SK-N-SH (cell line): ENCODE measurements around the gene TET1. TPM values are rescaled to one million over a fixed set of nuclear protein-coding genes. Genes with fewer than 3 reads are reported as not detected.
"Not testable (repeated sequence)": the region's sequence is repeated elsewhere in the genome, so short reads cannot be mapped to it uniquely, and the experiment has no call there.

Source experiments
- CTCF ChIA-PET: fragments of 300-600, 350-600 bp; formaldehyde crosslinking; extraction: SDS; loops from one replicate; lab custom pipeline; 2021; lab: Yijun Ruan, JAX
- POLR2A ChIA-PET: fragments of 350-600 bp; sonication (Branson Sonifier 250); formaldehyde crosslinking; extraction: SDS; loops from one replicate; lab custom pipeline; 2020; ENCODE audit warnings: antibody characterized with exemption, inconsistent platforms; lab: Yijun Ruan, JAX
- DNase-seq: peaks from one replicate; pipeline ENCODE4 v3.0.0; 2012
- H2AFZ ChIP-seq: fragments of 200-600 bp; sonication (generic); 2 replicates; pipeline ENCODE4 v1.8.1; 2016; ENCODE audit warnings: antibody characterized with exemption, mild to moderate bottlenecking, low read depth
- H3F3A ChIP-seq: fragments of 200-600 bp; sonication (generic); replicated peaks from 2 replicates; pipeline ENCODE3; 2016; ENCODE audit warnings: antibody characterized with exemption, mild to moderate bottlenecking; ENCODE audit not compliant: insufficient read depth
- H3K27ac ChIP-seq, 2 experiments: fragments of 200-500 bp in 1 of 2; fragments of 200-600 bp in 1 of 2; sonication (Bioruptor generic) in 1 of 2; sonication (generic), shearing (Covaris generic) in 1 of 2; 2 replicates each; pipeline versions ENCODE4 v1.5.1 to v1.6.1; 2014 to 2016; ENCODE audit warnings: low read depth in 2 of 2, inconsistent platforms in 1 of 2, low read length in 1 of 2, mild to moderate bottlenecking in 1 of 2, mixed read lengths in 1 of 2
- H3K27me3 ChIP-seq: fragments of 200-600 bp; sonication (generic), shearing (Covaris generic); 2 replicates; pipeline ENCODE4 v1.6.1; 2016; ENCODE audit warnings: mixed run types; ENCODE audit not compliant: insufficient read depth
- H3K36me3 ChIP-seq, 2 experiments: fragments of 200-500 bp in 1 of 2; fragments of 200-600 bp in 1 of 2; sonication (Bioruptor generic) in 1 of 2; sonication (generic) in 1 of 2; replicated peaks in 1 of 2; 2 replicates each; pipeline versions ENCODE3 to v1.5.1; 2014 to 2016; ENCODE audit warnings: low read length in 1 of 2, mild to moderate bottlenecking in 1 of 2; ENCODE audit not compliant: insufficient read depth in 2 of 2, control insufficient read depth in 1 of 2
- H3K4me1 ChIP-seq, 2 experiments: fragments of 200-500 bp in 1 of 2; fragments of 200-600 bp in 1 of 2; sonication (Bioruptor generic) in 1 of 2; sonication (generic), shearing (Covaris generic) in 1 of 2; 2 replicates each; pipeline versions ENCODE4 v1.5.1 to v1.6.1; 2014 to 2016; ENCODE audit warnings: low read depth in 1 of 2, low read length in 1 of 2, mixed run types in 1 of 2; ENCODE audit not compliant: insufficient read depth in 2 of 2, control insufficient read depth in 1 of 2
- H3K4me2 ChIP-seq: fragments of 200-600 bp; sonication (generic), shearing (Covaris generic); 2 replicates; pipeline ENCODE4 v1.6.1; 2017; ENCODE audit warnings: mixed run types
- H3K4me3 ChIP-seq, 2 experiments: fragments of 200-500 bp in 1 of 2; fragments of 200-600 bp in 1 of 2; sonication (Bioruptor generic) in 1 of 2; sonication (generic), shearing (Covaris generic) in 1 of 2; 2 replicates each; pipeline versions ENCODE4 v1.5.1 to v1.8.1; 2014 to 2016; ENCODE audit warnings: low read depth in 2 of 2, inconsistent platforms in 1 of 2, low read length in 1 of 2, mild to moderate bottlenecking in 1 of 2, mixed read lengths in 1 of 2, moderate library complexity in 1 of 2
- H3K79me2 ChIP-seq: fragments of 200-600 bp; sonication (generic); 2 replicates; pipeline ENCODE4 v1.8.1; 2017; ENCODE audit warnings: mild to moderate bottlenecking; ENCODE audit not compliant: insufficient read depth
- H3K9ac ChIP-seq: fragments of 200-600 bp; sonication (generic); 2 replicates; pipeline ENCODE4 v1.6.1; 2017; ENCODE audit warnings: mixed run types
- H3K9me2 ChIP-seq: fragments of 200-600 bp; sonication (generic); 2 replicates; pipeline ENCODE4 v1.6.1; 2017; ENCODE audit warnings: mixed run types
- H3K9me3 ChIP-seq: fragments of 200-600 bp; sonication (generic); 2 replicates; pipeline ENCODE4 v1.6.1; 2017; ENCODE audit warnings: mixed run types, mild to moderate bottlenecking, moderate library complexity
- H4K20me1 ChIP-seq: fragments of 200-600 bp; sonication (generic); 2 replicates; pipeline ENCODE4 v1.6.1; 2017; ENCODE audit warnings: mild to moderate bottlenecking, mixed run types; ENCODE audit not compliant: insufficient read depth
- ELF1 ChIP-seq: IDR thresholded peaks from 2 replicates; pipeline ENCODE4 v1.4.0; 2012
- EP300 ChIP-seq, 2 experiments: IDR thresholded peaks; 2 replicates each; pipeline versions ENCODE4 v1.4.0 to v1.6.1; 2012; ENCODE audit warnings: borderline replicate concordance in 1 of 2, low read depth in 1 of 2, low read length in 1 of 2
- EZH2phosphoT487 ChIP-seq: fragments of 200-600 bp; sonication (generic); IDR thresholded peaks from 2 replicates; pipeline ENCODE4 v1.6.1; 2017; ENCODE audit warnings: low read depth, mixed run types, mild to moderate bottlenecking, antibody characterized with exemption, moderate library complexity, borderline replicate concordance
- FOXM1 ChIP-seq: IDR thresholded peaks from 2 replicates; pipeline ENCODE4 v1.4.0; 2012; ENCODE audit warnings: low read depth, mild to moderate bottlenecking
- GABPA ChIP-seq: IDR thresholded peaks from 2 replicates; pipeline ENCODE4 v1.4.0; 2012; ENCODE audit warnings: low read depth, mild to moderate bottlenecking
- GATA2 ChIP-seq: sonication (generic); formaldehyde crosslinking; IDR thresholded peaks from 2 replicates; pipeline ENCODE4 v1.5.0; 2020; ENCODE audit warnings: mild to moderate bottlenecking, missing genetic modification reagents
- MXI1 ChIP-seq: IDR thresholded peaks from 2 replicates; pipeline ENCODE4 v1.6.1; 2012; ENCODE audit warnings: mild to moderate bottlenecking, low read depth, low read length, improper control_type of control experiment
- NRF1 ChIP-seq: IDR thresholded peaks from 2 replicates; pipeline ENCODE4 v1.6.1; 2012; ENCODE audit warnings: low read depth, mild to moderate bottlenecking, low read length
- RAD21 ChIP-seq: IDR thresholded peaks from 2 replicates; pipeline ENCODE4 v1.6.1; 2012; ENCODE audit warnings: mild to moderate bottlenecking, low read length
- RCOR1 ChIP-seq: fragments of 150-350 bp; IDR thresholded peaks from 2 replicates; pipeline ENCODE4 v1.6.1; 2017; ENCODE audit warnings: antibody characterized with exemption, low read length
- SIN3A ChIP-seq: IDR thresholded peaks from 2 replicates; pipeline ENCODE4 v1.6.1; 2012; ENCODE audit warnings: low read depth, mild to moderate bottlenecking, low read length, moderate library complexity, borderline replicate concordance
- TCF12 ChIP-seq: IDR thresholded peaks from 2 replicates; pipeline ENCODE4 v1.4.0; 2012
- WGBS: methylation state at CpG from one replicate; pipeline ENCODE4 v1.1.6; 2017; ENCODE audit warnings: low lambda C conversion rate; 5-methylcytosine and 5-hydroxymethylcytosine counted together
- polyA plus RNA-seq, 3 experiments: library from polyadenylated mRNA; depleted of rRNA; stranded (reverse); fragments of >200 nt; gene quantifications; 2 replicates each; pipeline ENCODE4 v1.2.3, GENCODE V29; 2012
- TF ChIP-seq, protein P1 (sequence below): IDR thresholded peaks from 2 replicates; pipeline ENCODE4 v1.4.0; 2012; ENCODE audit warnings: low read depth, borderline replicate concordance
- TF ChIP-seq, protein P2 (sequence below): IDR thresholded peaks from 2 replicates; pipeline ENCODE4 v1.4.0; 2012; ENCODE audit warnings: low read depth, borderline replicate concordance
- TF ChIP-seq, protein P3 (sequence below): fragments of 200-600 bp; sonication (generic); IDR thresholded peaks from 2 replicates; pipeline ENCODE4 v1.6.1; 2017; ENCODE audit warnings: antibody characterized with exemption, mild to moderate bottlenecking, moderate library complexity
- TF ChIP-seq, protein P4 (sequence below): IDR thresholded peaks from 2 replicates; pipeline ENCODE4; 2012
- TF ChIP-seq, protein P5 (sequence below): IDR thresholded peaks from 2 replicates; pipeline ENCODE4 v1.4.0; 2012; ENCODE audit warnings: low read depth
- TF ChIP-seq, protein P6 (sequence below): fragments of 150-350 bp; IDR thresholded peaks from 2 replicates; pipeline ENCODE4 v1.6.1; 2016; ENCODE audit warnings: mild to moderate bottlenecking, low read depth, low read length
- TF ChIP-seq, protein P7 (sequence below): fragments of 150-350 bp; IDR thresholded peaks from 2 replicates; pipeline ENCODE4 v1.6.1; 2017; ENCODE audit warnings: antibody characterized with exemption, low read length, low read depth, borderline replicate concordance

The TET1 gene
- polyA plus RNA-seq, 1 of the 3 experiments (the other 2 are of a cell fraction) = 0.38 TPM

DNA sequence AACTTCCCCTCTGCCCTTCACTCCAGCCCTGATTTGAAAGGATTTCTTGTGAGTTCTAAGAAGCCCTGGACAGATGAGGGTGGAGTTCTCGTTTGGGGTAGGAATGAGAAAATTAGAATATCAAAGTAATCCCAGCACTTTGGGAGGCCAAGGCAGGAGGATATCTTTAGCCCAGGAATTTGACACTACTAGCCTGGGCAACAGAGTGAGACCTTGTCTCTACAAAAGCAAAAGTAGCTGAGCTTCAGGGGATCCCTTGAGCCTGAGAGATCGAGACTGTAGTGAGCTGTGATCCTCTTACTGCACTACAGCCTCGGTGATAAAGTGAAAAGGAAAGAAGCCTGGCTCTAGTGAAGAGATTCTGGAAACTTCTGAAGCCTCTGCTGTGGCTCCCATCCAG lies 76.2 kb downstream of the TET1 start:
- Histone ChIP-seq H2AFZ (no peak overlapping the region), H3K36me3 (no peaks in the 10 kb centered on the region), H3K9ac (no peak overlapping the region), H3K27ac (no peak overlapping the region), H3K4me3 (no peak overlapping the region), H3K79me2 (peaks cover 10% of the 10 kb centered on the region; the same call in 1 of the 2 replicates), H3K4me1 (no peaks in the 10 kb centered on the region; a peak in 1 of 4 replicates)
- 91% methylated on average over 3 of the region's 3 CpGs for WGBS
- POLR2A ChIA-PET = no interaction called here
- CTCF ChIA-PET = no interaction called here
- TF ChIP-seq EZH2phosphoT487 (no peak), EP300 (IDR thresholded peaks at IDR 0.05; ENCODE audit: borderline replicate concordance in 1 of 2, low read depth in 1 of 2, low read length in 1 of 2) (no peak), GABPA (no peak), GATA2 (CRISPR knock-in tag) (no peak), RAD21 (no peak), SIN3A (no peak), FOXM1 (no peak), NRF1 (no peak), TCF12 (no peak), ELF1 (no peak), MXI1 (no peak), RCOR1 (no peak)
- TF ChIP-seq, protein P1, sequence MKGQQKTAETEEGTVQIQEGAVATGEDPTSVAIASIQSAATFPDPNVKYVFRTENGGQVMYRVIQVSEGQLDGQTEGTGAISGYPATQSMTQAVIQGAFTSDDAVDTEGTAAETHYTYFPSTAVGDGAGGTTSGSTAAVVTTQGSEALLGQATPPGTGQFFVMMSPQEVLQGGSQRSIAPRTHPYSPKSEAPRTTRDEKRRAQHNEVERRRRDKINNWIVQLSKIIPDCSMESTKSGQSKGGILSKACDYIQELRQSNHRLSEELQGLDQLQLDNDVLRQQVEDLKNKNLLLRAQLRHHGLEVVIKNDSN = no peak
- TF ChIP-seq, protein P2, sequence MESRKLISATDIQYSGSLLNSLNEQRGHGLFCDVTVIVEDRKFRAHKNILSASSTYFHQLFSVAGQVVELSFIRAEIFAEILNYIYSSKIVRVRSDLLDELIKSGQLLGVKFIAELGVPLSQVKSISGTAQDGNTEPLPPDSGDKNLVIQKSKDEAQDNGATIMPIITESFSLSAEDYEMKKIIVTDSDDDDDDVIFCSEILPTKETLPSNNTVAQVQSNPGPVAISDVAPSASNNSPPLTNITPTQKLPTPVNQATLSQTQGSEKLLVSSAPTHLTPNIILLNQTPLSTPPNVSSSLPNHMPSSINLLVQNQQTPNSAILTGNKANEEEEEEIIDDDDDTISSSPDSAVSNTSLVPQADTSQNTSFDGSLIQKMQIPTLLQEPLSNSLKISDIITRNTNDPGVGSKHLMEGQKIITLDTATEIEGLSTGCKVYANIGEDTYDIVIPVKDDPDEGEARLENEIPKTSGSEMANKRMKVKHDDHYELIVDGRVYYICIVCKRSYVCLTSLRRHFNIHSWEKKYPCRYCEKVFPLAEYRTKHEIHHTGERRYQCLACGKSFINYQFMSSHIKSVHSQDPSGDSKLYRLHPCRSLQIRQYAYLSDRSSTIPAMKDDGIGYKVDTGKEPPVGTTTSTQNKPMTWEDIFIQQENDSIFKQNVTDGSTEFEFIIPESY = no peak
- TF ChIP-seq, protein P3, sequence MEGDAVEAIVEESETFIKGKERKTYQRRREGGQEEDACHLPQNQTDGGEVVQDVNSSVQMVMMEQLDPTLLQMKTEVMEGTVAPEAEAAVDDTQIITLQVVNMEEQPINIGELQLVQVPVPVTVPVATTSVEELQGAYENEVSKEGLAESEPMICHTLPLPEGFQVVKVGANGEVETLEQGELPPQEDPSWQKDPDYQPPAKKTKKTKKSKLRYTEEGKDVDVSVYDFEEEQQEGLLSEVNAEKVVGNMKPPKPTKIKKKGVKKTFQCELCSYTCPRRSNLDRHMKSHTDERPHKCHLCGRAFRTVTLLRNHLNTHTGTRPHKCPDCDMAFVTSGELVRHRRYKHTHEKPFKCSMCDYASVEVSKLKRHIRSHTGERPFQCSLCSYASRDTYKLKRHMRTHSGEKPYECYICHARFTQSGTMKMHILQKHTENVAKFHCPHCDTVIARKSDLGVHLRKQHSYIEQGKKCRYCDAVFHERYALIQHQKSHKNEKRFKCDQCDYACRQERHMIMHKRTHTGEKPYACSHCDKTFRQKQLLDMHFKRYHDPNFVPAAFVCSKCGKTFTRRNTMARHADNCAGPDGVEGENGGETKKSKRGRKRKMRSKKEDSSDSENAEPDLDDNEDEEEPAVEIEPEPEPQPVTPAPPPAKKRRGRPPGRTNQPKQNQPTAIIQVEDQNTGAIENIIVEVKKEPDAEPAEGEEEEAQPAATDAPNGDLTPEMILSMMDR = no peak
- TF ChIP-seq, protein P4, sequence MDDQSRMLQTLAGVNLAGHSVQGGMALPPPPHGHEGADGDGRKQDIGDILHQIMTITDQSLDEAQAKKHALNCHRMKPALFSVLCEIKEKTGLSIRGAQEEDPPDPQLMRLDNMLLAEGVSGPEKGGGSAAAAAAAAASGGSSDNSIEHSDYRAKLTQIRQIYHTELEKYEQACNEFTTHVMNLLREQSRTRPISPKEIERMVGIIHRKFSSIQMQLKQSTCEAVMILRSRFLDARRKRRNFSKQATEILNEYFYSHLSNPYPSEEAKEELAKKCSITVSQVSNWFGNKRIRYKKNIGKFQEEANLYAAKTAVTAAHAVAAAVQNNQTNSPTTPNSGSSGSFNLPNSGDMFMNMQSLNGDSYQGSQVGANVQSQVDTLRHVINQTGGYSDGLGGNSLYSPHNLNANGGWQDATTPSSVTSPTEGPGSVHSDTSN = no peak
- TF ChIP-seq, protein P5, sequence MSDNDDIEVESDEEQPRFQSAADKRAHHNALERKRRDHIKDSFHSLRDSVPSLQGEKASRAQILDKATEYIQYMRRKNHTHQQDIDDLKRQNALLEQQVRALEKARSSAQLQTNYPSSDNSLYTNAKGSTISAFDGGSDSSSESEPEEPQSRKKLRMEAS = no peak
- TF ChIP-seq, protein P6, sequence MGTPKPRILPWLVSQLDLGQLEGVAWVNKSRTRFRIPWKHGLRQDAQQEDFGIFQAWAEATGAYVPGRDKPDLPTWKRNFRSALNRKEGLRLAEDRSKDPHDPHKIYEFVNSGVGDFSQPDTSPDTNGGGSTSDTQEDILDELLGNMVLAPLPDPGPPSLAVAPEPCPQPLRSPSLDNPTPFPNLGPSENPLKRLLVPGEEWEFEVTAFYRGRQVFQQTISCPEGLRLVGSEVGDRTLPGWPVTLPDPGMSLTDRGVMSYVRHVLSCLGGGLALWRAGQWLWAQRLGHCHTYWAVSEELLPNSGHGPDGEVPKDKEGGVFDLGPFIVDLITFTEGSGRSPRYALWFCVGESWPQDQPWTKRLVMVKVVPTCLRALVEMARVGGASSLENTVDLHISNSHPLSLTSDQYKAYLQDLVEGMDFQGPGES = no peak
- TF ChIP-seq, protein P7, sequence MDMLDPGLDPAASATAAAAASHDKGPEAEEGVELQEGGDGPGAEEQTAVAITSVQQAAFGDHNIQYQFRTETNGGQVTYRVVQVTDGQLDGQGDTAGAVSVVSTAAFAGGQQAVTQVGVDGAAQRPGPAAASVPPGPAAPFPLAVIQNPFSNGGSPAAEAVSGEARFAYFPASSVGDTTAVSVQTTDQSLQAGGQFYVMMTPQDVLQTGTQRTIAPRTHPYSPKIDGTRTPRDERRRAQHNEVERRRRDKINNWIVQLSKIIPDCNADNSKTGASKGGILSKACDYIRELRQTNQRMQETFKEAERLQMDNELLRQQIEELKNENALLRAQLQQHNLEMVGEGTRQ = no peak
- TF ChIP-seq, all 33 proteins: peak for 0
- Histone ChIP-seq H3F3A (peaks cover 3% of the 10 kb centered on the region), H4K20me1 (no peaks in the 10 kb centered on the region), H3K9me2 (no peaks in the 10 kb centered on the region), H3K9me3 (no peaks in the 10 kb centered on the region), H3K4me2 (no peak overlapping the region), H3K27me3 (no peaks in the 10 kb centered on the region)
- DNase-seq = no peak

DNA sequence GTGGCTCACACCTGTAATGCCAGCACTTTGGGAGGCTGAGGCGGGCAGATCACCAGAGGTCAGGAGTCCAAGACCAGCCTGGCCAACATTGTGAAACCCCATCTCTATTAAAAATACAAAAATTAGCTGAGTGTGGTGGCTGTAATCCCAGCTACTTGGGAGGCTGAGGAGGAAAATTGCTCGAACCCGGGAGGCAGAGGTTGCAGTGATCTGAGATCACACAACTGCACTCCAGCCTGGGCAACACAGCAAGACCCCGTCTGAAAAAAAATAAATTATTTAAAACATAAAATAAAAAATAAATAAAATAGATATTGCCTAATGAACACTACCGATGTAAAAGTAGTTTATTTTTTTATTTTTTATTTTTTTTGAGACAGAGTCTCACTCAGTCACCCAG lies 83.4 kb downstream of the TET1 start:
- H3K4me1 ChIP-seq, DNase-seq, H3K9me2 ChIP-seq, H3K9ac ChIP-seq, H3K27me3 ChIP-seq, H3K27ac ChIP-seq, H3K9me3 ChIP-seq, POLR2A ChIA-PET, H4K20me1 ChIP-seq, H3K79me2 ChIP-seq, H3K4me3 ChIP-seq, H2AFZ ChIP-seq, H3K4me2 ChIP-seq, CTCF ChIA-PET: not testable (repeated sequence)
- Histone ChIP-seq H3F3A (peaks cover 19% of the 10 kb centered on the region), H3K36me3 (peaks cover 10% of the 10 kb centered on the region in 2 experiments)
- WGBS = 95% methylated on average over 5 of the region's 5 CpGs
